ENCODE results near the gene SESN3. TPM values are rescaled to one million over a fixed set of nuclear protein-coding genes. Genes with fewer than 3 reads are reported as not detected.
"Not testable (repeated sequence)": the region's sequence is repeated elsewhere in the genome, so short reads cannot be mapped to it uniquely, and the experiment has no call there.

SESN3 gene
- polyA plus RNA-seq, 5 donors = 49.9 to 85.3 (median 74.2) TPM

DNA sequence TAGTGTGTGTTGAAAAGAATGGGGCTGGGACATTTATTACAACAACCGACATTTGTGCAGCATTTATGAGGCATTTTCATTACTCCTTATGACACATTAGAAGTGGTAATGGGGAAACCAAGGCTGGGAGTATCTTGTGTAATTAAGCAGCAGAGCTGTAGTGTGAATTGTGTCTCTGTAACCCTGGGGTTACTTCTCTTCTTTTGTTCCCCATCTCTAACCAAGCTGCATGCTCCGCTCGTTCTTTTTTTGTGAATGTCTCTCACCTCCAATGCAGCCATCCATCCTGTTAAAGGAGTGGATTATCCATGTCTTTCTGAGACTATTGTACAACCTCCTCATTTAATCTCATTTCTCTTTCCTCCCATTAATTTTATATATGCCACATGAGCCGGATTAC is 75.6 kb downstream of the SESN3 start:
- no peak for DNase-seq

DNA sequence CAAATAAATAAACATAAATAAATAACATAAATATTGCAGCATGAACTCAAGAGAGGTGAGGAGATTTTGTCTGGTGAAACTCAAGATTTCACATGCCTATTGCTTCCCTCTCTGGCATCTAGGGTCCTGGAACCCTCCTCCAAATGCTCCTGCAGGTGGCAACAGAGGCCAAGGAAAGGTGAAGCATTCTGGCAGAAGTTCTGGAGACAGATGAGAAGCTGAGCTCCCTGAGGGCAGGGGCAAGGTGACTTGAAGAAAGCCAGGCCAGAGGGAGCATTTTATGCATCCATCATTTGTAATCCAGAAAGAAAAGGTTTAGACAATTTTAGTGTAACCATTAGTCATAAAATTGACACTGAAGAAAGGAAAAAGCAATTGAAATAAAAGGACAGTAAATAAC is 76.5 kb downstream of the SESN3 start:
- DNase-seq = peak in 1 of 2 donors; percentile 42

DNA sequence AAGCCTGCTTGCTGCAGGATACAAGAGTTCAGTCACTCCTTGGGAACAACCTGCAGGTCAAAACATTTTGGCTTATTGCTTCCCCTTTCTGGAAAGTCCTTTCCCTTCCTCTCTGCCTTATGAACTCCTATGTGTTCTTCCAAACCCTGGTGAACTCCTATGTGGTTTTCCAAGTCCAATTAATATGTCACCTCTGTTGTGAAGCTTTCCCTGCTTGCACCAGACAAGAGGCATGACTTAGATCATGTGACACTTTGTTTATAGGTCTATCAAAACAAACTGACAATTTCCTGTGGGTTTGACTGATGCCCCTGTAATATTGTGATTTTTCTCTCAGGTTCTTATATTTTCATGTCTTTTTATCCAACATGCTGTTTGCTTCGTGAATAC is 77.2 kb downstream of the SESN3 start:
- no peak for DNase-seq

DNA sequence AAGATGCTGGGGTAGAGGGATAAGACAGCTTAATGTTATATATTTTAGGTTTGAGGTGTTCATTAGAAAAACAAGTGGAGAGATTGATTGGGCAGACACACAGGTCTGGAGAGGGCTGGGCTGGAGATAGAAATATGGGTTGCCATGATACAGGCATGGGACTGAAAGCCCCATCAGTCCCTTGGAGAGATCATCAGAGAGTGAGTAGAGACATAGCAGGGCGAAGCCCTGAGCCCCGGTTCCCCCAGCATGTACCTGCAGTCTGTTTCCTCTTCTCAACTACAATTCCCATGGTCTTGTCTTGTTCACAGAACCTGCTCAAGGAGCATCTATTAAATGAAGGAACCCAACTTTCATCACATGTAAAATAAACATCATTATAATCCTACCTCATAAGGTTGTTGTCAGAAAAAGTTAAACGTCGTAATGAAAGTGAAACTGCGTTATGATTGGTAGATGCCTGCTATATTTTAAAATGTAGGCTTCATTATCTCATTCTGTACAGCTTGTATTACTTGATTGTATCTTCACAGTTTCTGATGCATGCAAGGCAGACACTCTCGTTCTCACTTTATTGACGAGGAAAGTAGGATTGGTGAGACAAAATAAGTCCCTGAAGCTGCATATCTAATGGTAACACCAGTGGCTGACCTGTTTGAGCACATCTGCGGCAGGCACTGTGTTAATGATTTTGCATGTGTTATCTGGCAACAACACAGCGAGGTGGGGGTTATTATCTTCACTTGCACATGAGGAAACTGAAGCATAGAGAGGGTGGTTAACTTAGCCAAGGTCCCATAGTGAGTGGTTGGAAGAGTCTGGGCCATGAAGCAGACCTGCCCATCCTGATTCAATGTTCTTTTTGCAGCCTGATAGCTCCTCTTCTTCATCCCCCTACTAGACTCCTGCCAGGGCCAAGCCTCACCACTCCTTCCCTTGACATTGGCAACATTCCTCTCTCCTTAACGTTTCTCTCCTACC is 77.8 kb downstream of the SESN3 start:
- no peak for DNase-seq

DNA sequence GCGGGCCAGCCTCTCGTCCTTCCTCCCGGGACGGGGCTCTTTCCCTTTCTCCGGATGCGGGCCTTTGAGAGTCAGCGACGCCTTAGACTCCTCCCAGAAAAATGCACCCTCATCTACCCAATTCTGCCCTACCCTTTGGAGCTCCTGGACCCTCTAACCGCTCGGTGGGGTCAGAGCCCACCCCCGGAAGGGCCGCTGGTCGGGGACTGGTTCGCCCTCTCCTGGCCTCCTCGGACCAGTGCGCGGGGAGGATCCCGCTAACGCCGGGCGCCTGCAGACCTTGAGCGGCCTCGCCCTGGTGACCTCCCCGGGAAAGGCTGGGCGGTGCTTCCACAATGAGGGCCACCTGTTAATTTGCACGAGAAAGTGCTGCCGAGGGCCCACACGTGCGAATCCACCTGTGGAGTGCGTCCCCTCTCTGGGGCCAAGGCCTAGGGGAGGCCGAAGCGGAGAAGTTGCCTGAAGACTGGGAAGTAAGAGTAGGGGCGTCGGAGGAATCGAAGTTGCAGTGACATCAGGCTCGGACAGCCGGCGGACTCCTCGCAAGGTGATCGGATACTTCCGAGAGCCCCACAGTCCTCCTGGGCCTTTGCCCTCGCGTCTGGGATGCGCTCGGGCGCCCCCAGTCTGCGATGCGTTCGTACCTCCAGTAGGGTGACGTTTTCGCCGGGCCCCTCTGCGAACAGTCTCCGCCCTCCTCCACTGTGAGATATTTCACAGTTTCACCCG is 79.9 kb downstream of the SESN3 start:
- DNase-seq = peak; percentile 90 to 92

DNA sequence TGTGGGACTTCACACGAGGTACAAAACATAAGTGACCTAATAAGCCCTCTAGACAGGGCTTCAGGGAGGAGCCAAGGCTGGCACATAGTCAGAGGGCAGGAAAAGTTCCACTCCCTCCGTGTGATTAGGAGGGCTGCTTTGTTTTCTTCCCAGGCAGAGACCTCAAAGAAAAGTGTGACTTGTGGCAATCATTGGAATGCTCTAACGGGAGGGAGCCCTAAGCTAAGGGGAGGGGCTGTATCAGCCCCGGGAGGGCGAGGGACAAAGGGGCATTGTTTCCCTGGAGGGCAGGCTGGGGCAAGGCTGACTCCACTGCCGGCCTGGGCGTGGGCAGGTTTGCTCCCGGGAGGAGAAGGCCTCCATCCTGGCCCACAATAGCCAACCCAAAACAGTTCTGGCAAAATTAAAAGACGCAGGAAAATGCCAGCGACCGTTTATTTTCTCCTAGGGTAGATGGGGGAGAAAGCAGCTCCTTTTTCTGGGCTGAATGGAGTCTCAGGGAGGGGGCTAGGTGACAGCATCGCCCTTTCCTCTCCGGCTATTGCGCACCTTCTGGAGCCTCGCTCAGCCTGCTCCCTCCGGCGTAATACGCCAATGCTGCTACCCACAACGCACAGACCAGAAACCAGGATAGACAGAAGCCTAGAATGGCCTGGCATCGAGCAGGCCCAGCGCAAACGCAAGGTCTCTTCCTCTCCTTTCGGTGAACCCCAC is 81.2 kb downstream of the SESN3 start:
- DNase-seq = peak in 1 of 2 donors; percentile 23

DNA sequence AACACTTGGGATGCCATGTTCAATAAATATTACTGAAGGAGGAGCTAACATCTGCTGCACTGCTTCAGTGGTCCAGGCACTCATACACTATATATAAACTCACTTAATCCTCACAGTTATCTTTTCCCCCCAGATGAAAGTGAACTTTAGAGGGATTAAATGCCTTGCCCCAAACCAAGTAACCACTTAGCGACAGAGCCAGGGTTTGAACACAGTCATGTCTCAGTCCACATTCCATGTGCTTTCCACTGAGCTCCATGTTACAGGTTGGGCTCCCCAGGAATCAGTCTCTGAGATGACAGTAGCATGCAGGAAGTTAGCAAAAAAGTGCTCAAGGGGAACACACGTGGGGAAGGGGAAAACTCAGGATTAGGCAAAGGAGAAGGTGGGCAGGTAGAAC is 82.1 kb downstream of the SESN3 start:
- DNase-seq = no peak

DNA sequence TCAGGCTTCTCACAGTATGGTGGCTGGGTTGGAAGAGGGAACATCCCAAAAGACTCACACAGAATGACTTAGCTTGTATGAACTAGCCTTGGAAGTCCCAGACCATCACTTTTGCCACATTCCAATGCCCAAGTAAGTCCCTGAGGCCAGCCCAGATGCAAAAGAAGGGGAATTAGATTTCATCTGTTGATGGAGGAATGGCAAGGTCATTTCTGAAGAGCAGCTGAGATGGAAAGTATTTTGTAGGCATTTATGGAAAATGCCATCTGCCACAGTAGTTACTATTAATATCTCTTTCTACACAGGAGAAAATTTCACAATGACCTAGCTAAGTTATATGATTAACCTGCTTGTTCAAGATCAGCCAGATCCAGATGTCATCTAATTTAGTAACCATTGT is 82.6 kb downstream of the SESN3 start:
- DNase-seq = no peak

DNA sequence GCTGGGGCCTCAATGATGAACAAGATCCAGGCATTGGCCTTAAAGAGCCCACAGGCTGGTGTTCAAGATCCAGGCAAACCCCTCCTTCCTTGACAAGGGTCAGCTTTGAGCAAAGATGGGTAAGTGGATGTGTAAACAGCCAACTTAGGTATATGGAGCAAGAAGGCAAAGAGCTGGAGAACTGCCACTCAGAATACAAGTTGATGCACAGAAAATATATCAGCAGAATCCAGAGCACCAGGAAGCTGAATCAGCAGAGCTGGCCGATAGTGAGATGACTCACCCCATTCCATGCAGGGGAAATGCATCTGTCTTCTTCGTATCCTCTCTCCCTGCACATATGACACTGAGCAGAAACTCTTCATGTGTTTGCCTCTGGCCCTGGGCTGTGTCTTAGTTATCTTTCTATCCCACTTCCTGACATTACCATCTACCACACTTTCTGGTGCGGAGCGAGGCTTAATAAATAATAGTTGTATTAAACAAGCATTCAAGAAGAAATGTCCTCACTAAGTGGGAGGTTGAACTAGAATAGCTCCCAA is 83.6 kb downstream of the SESN3 start:
- DNase-seq = no peak

DNA sequence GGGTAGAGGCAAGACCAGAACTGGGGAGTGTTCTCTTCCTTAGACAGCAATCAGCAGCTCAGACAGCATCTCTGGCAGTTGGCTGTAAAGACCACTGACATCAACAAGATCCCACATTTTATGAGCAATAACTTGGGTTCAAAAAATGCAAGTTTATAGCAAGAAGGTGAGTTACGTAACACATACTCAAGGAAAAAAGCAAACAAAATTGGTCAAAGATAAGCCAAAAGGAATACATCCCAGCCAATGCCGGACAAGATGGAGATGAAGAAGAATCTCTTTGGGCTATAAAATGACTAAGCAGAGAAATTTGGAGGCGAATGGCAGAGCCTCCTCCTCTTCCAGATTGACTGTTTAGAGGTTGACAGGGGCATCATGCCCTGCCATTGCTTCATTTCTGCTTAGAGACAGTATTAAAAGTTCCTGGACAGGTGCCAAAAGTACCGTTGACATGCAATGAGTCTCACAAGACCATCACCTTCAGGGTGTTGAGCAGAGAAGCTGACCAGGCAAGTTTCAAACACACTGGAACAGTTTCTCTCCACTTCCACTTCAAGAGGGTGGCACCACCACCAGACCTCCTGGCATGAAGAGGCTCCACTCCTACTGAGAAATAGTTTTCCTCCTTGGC is 85.5 kb downstream of the SESN3 start:
- DNase-seq = no peak

DNA sequence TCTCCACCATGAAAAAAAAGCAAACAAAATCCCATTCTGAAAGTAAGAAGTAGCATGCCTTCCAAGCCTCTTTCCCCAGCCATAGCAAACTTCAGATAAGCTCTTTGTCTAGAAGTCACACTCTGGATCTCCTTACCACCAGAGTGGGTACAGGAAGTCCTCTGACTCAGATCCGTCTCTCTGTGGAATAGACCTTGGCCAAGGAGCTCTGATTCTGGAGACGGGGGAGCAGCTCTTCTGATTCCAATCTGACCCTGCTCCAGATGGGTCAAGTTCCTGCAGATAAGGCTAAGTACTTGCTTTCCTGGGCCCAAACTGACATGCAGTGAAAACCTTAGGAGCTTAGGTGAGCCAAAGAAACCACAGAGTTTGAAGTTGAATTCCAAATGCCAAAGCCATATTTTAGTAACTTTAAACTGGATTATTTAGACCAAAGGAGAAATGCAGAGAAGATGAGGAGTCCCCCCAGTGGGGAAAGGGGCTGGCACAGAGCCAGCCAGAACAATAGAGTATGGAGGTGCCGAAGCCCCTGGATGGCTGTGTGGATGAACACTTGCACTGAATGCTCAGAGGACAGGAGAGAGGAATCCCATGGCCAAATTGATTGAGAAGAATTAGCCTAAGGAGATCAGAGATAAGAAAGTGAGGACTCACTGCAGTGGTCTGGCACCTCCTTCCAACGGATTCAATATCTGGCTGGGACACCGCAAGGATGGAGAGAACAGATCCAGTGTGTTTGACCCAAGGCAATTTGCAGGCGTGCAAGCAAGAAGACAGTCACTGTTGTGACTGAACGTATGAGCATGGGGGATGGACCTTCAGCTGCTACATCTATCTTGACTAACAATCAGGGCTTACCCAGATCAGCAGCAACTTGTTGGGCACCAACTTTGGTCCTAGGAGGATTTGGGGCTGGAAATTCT is 86.4 kb downstream of the SESN3 start:
- DNase-seq = no peak

DNA sequence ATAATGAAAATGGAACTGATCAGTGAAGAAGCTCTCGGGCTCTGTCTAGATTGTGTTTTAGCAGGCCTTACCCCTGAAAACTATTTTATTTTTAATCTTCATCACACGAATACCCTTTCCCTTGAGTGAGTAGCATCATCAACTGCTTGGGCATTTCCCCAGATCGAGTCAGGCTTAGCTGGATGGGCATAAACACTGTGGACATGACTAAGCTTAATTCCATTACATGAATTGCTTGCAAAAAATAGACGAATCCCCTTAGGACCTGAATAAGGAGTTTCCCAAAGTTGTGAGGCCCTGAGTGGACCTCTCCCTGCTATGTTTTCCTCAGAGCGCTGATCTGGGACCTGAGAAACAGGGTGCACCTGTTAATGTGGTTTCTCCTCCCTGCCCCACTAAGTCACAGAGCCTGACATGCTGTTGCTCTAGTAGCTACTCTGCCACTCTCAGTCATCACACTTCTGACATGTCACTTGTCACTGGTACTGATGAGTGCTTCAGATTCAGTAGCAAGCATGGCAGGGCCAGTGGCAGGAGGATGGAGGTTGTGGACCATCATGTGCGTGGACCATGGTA is 87.8 kb downstream of the SESN3 start:
- no peak for DNase-seq

DNA sequence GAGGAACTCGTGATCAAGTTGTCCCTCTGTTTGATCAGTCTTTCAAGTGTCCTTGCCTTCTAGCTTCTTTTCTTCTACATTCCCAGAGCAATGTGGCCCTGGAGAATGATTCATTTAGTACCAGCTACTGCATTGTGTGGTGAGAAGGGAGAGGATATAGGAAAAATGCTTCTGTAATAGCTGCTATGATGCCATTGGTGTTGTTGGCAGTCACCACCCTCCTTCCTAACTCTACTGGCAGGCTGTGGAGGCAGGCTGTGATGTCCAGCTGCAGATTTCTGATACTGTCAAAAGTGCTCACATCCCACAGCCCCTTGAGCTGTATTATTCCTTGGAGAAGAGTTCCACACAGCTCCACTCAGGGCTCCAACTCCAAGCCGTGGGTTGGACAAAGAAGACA is 88.6 kb downstream of the SESN3 start:
- no peak for DNase-seq

DNA sequence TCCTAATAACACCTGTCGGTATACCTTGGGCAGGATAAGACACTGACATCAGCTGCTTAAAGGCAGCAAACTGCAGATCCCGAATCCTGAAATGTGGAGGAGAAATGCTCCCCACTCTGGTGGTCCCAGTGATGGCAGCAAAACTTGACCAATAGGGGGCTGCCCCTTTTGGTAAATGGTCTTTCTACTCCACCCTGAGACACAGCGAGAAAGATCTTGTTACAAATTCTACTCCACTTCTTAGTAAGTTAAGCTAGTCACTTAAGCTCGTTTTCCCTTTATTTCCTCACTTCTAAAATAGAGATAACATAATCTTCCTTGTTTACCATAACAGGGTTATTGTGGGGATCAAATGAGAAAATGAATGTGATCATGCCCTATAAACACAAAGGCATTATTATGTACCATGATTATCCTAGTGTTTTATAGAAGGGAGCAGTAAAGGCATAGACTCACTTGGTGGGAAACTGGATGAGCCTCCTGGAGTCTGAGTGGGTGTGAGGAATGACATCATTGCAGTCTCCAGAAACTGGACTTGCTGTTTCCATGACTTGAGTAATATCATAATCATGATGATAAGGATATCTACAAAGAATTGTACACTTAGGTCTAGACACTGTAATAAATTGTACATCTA is 90.5 kb downstream of the SESN3 start:
- no peak for DNase-seq

DNA sequence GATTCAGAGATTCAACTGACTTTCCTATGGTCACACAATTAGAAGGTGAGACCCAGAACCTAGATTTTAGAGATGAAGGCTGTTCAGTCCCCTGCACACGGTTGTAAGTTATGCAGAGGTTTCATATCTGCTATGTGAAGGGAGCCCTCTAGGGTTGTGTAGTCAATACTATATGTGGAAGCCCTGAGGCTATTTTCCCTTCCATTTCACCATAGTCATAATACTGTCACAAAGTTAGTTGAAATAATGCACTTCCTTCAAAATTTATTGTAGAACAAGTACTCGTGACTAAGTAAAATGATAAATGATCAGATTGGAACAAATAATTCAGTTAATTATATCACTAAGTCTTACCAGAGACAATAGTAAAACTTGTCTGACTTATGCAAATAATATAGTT is 92.6 kb downstream of the SESN3 start:
- DNase-seq = no peak

DNA sequence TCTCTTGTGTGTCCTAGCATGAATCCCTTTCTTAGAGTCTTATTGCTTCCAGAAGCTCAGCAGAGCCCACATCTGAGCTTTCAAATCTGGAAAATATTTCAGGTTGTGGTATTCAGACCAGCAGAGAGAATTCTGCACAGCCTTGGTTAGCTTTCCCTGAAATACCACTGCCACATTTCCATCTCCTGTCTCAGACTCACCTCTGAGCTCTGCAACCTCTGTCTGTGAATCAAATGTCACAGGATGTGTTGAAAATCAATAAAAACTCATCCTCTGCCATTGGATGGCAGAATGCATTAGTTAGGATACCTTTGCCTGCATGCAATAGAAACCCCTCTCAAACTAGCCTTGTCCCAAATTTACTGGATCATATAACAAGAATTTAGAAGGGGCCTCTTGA is 93.7 kb downstream of the SESN3 start:
- no peak for DNase-seq

DNA sequence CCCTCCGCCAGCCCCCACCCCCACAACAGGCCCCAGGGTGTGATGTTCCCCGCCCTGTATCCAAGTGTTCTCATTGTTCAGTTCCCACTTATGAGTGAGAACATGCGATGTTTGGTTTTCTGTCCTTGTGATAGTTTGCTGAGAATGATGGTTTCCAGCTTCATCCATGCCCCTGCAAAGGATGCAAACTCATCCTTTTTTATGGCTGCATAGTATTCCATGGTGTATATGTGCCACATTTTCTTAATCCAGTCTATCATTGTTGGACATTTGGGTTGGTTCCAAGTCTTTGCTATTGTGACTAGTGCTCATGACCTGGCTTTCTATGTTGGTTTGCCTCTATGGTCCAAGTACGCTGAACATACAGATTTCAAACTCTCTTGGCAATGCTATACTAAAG is 94.3 kb downstream of the SESN3 start:
- not testable (repeated sequence) for DNase-seq

DNA sequence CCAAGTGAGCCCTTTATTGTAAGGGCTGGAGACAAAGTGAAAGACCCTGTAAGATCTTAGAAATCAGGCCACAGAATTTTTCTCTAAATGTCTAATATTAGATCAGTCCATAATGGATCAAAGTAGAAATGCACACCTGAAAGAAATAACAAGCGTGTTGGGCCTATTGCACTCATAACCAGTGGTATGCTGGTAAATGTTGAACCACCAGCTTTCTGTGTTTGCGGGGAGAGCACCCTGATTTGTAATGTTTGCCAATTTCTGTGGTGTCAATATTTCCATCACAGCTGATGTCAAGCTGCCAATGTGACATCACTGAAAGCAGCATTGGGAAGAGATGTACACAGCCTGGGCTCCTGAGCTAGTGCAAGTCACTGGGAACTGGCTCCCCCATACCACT is 95.1 kb downstream of the SESN3 start:
- no peak for DNase-seq

DNA sequence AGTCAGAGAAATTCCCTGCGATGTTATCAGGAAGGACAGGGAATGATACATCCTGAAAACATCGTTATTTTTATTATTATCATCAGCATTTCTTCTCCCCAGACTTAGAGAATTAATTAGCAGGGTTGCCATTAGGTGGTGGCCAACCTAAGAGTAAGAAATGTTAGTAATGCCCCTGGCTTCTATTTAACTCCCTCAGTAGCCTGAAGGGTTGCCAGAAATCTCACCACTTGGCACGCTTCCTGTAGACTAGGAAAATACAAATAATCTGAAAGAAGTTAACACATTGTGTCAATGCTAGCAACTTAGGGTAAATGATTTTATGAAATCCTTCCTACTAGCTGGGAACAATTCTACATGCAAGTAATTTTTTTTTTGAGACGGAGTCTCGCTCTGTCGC is 95.8 kb downstream of the SESN3 start:
- DNase-seq = no peak

DNA sequence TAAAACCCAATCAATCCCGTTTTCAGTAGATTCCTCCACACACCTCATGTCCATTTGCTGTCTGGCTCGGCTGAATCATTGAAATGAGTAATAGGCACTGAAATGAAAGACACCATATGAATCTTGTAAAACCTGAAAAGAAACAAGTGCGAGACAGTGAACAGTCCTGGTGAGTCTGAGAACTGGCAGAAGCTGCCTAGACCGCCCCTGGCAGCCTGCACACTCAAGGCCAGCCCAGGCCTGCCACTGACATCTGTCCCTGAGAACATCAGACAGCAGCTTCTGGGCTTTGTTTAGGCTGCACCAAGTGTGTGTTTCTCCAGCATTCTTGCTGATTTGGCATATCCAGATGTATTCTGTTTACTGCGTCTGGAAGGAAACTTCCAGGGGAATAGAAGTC is 96.5 kb downstream of the SESN3 start:
- DNase-seq = no peak

Measured in right lung (tissue), 5 donors.